GM21360 (cell line): ENCODE results near the gene IRF6.
A peak's percentile ranks its signal among the peaks of the same experiment; 100 is the strongest.

ENCODE experiments used
- ATAC-seq: cut with Tn5 transposase; IDR thresholded peaks from one replicate; pipeline ENCODE4 v1.9.1; 2021; ENCODE audit warnings: mild to moderate bottlenecking, moderate library complexity; ENCODE audit not compliant: unreplicated experiment

The IRF6 gene

GRCh38 chr1:209805875-209806760 is at the start of gene IRF6:
IRF6 (minus strand) TSS chr1:209806142; CDS start chr1:209801413, 4,729 bp downstream.
- ATAC-seq = peak; percentile 95

- ATAC-seq = no peak
These were observed 49.7 kb upstream of the IRF6 start for GRCh38 chr1:209855623-209856022.

- ATAC-seq = no peak
These were observed 49.1 kb upstream of the IRF6 start for GRCh38 chr1:209855006-209855405.

- ATAC-seq = no peak
These were observed 48.3 kb upstream of the IRF6 start for GRCh38 chr1:209854196-209854595.

- no peak for ATAC-seq
These were observed 47.7 kb upstream of the IRF6 start for GRCh38 chr1:209853676-209854075.

- no peak for ATAC-seq
These were observed 44.5 kb upstream of the IRF6 start for GRCh38 chr1:209850342-209850979.

- no peak for ATAC-seq
These were observed 43.4 kb upstream of the IRF6 start for GRCh38 chr1:209849388-209849787.

GRCh38 chr1:209845408-209845725 is 39.4 kb upstream of the IRF6 start:
- ATAC-seq = no peak

GRCh38 chr1:209844695-209845407 is 38.9 kb upstream of the IRF6 start:
- ATAC-seq = no peak

- ATAC-seq = no peak
These were observed 34.7 kb upstream of the IRF6 start for GRCh38 chr1:209840611-209841010.

- ATAC-seq = no peak
These were observed 34.1 kb upstream of the IRF6 start for GRCh38 chr1:209839875-209840546.

- no peak for ATAC-seq
These were observed 32.6 kb upstream of the IRF6 start for GRCh38 chr1:209838537-209838936.

GRCh38 chr1:209837671-209838070 is 31.7 kb upstream of the IRF6 start:
- ATAC-seq = no peak

GRCh38 chr1:209835782-209836298 is 29.9 kb upstream of the IRF6 start:
- no peak for ATAC-seq

- ATAC-seq = no peak
These were observed 25.7 kb upstream of the IRF6 start for GRCh38 chr1:209831615-209832014.

GRCh38 chr1:209830722-209831121 is 24.8 kb upstream of the IRF6 start:
- ATAC-seq = no peak

GRCh38 chr1:209829716-209830115 is 23.8 kb upstream of the IRF6 start:
- ATAC-seq = no peak

GRCh38 chr1:209827384-209828262 is 21.7 kb upstream of the IRF6 start, which contains the start of gene UTP25:
UTP25 (plus strand) TSS chr1:209827972; CDS start chr1:209828064, 92 bp downstream.
- ATAC-seq = peak; percentile 92

- ATAC-seq = no peak
These were observed 19.9 kb upstream of the IRF6 start for GRCh38 chr1:209825591-209826434.
